NOMO-1 (cell line): ENCODE measurements around the gene PLCB1.
"Not testable (repeated sequence)": the region's sequence is repeated elsewhere in the genome, so short reads cannot be mapped to it uniquely, and the experiment has no call there.

Experiments
- DNase-seq, 2 experiments: peaks; one replicate each; lab custom pipeline; 2025; ENCODE audit not compliant: unreplicated experiment in 2 of 2; lab: John Stamatoyannopoulos, UW

Gene PLCB1

GRCh38 chr20:8328189-8328588, 196.1 kb downstream of the PLCB1 start:
- no peak for DNase-seq

DNA sequence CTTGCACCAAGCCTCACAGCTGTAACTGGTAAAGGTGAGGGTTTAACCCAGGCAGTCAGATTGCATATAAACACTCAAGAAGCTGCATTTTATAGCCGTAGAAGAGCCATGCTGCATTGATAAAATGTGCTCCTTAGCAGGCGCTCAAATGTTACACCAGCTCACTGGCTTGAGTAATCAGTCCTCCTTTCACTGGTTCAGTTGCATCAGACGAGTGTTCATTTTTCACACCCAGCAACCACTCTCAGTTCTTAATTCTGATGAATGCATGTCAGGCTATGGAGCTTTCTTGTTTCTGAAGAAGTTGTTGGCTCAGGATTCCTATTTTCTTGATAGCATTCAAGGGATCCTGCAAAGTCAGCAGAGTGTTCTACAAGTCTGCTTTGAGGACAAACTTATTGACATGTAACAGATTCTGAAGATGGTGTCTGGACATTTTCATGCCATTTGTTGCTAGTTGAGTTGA, 198.3 kb downstream of the PLCB1 start:
- DNase-seq = peak; percentile 19 to 68

GRCh38 chr20:8330785-8331695, 199.0 kb downstream of the PLCB1 start:
- DNase-seq = no peak

DNA sequence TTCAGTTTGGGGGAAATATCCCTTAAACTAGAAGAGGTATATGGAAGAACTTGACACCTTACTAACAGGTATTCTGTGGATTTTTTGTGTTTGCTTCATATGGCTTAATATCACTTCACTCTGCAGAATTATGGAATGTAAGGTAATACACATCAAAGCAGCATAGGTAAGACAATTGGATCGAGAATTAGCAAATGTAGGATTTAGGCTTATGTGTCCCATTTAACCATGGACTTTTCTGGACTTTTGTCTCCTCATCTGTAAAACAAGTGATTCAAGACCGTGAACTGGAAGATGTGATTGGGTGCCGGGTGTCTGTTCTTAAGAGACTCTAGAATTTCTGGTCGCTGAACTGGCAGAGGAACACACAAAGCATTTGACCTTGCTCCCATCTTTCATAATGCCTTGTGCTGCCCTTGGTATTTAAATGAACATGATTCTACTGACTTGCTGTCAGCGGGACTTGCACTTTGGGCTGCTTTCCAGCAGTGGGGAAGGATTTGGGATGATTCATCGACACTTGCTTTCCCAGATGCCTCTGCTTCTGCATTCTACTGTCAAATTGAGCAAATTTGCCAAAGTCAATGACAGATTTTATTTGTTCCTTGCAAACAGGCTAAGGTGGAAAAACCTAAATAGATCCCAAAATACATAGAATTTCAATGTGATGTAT, 199.8 kb downstream of the PLCB1 start:
- no peak for DNase-seq

- DNase-seq = no peak
These were observed 202.6 kb downstream of the PLCB1 start for GRCh38 chr20:8334641-8335040.

- no peak for DNase-seq
These were observed 203.0 kb downstream of the PLCB1 start for GRCh38 chr20:8335059-8335458.

DNA sequence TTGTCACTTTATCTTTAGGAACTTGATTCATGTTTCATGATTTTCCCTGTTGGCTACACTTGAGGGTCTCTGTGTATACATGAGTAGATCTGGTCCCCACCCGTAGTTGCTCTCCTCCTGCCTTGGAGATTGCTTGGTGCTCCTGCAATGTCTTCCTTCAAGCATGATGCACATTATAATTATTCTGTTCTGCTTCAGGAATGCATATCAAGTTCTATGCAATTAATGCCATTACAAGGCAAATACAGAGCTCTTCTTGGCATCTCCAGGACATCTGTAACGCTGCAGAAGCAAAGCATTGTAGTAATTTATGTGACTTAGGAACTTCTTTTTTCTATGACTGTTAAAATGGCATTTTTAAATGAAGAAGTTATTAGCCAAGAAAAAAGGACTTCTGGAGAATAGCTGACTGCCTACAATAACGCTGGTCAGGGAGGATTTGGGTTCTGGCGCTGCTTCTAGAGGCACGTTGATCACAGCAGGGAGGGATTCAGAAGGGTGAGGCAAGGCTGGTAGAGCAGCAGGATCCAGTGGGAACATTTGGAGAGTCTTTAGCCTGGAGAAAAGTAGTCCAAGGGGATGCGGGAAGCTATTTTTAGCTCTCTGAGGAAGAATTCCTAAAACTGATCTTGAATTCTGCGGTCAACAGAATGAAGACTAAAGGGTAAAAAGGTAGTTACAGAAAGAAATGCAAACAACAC, 203.6 kb downstream of the PLCB1 start:
- no peak for DNase-seq

GRCh38 chr20:8339349-8339748, 207.3 kb downstream of the PLCB1 start:
- DNase-seq = no peak

- no peak for DNase-seq
These were observed 210.3 kb downstream of the PLCB1 start for GRCh38 chr20:8342391-8342790.

GRCh38 chr20:8344106-8344505, 212.0 kb downstream of the PLCB1 start:
- no peak for DNase-seq

DNA sequence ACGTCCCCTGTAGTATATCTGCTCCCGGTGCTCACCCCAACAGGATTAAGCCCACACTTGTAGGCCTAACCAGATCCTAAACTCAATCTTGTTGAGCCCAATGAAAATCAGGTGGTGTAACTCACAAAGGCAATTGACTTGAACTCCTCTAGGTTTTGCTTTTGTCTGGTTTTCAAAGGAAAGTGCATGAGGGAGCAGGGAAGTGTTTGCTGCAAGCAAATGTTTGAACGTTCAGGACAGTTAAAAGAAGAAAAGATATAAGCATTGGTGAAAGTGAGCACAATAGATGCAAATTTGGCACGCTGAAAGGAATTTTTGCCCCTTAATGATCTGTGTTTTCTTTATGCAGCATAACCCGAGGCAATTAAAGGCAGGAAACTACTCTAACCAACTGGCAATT, 212.6 kb downstream of the PLCB1 start:
- no peak for DNase-seq

- DNase-seq = no peak
These were observed 214.7 kb downstream of the PLCB1 start for GRCh38 chr20:8346700-8347270.

GRCh38 chr20:8350225-8350624, 218.2 kb downstream of the PLCB1 start:
- not testable (repeated sequence) for DNase-seq

DNA sequence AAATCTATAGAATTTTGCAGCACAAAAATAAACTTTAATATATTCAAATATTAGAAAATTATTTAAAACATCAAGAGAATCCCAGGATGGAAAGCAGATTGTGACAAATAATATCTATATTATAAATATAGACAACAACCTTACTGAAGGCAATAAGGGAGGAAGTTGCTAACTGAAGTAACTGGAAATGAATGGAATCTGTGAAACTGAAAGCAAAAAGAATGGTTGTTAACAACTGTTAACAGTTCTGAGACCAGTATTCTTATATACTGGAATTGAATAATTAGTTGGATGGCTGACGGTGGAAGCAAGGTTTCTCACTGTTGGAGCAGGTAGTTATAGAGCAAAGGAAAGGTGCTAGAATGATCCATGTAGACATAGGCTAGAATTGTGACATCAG, 220.4 kb downstream of the PLCB1 start:
- DNase-seq = peak in 1 of 2 experiments; percentile 26

DNA sequence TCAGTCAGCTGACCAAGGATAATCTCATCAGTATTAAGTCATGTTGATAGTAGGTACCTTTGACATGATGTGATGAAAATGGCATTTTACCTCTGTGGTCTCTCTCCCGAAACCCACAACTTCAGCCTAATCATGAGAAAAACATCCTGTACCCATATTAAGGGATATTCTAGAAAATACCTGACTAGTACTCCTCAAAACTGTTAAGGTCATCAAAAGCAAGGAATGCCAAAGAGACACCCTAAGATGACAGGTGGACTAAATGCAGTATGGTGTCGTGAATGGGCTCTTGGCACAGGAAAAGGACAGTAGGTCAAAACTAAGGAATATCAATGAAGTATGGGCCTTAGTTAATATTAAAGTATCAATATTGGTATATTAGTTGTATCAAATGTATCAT, 221.4 kb downstream of the PLCB1 start:
- no peak for DNase-seq

- no peak for DNase-seq
These were observed 223.4 kb downstream of the PLCB1 start for GRCh38 chr20:8355453-8355852.

DNA sequence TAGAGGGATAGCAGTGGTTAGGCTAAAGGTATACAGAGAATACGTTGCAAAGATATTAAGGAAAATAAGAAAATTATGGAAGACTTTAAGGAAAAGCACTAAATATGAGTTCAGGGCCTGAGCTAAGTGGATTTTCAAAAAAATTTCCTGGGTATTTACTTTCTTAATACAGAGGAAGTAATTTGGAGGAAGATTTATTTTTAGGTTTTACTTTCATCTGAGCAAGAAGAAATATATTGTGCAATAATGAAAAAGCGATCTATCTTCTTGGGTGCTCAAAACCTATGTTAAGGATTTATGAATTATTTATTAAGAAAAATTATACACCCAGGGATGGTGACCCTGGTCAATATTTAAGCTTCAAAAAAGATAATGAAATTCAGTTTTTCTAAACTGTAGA, 224.7 kb downstream of the PLCB1 start:
- DNase-seq = peak in 1 of 2 experiments; percentile 50

DNA sequence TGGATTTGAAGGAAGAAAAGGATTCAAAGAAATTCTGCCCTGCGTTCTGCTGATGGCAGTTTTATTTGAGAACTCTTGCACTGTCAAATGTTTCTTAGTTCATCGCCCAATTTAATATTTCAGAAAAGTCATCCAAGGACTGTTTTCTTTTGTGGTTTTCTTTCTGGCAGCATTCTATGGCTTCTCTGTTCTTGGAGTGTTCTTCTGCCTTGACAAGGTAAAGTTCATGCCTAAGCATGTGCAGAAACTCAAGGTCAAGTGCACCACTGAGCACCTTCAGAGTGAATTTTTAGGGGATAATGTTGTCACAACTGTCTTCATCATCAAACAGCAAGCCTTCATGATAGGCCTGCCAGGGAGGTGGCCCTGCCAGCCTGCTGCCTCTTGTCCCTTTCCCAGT, 225.6 kb downstream of the PLCB1 start:
- DNase-seq = no peak

- DNase-seq = no peak
These were observed 228.0 kb downstream of the PLCB1 start for GRCh38 chr20:8360035-8360434.

DNA sequence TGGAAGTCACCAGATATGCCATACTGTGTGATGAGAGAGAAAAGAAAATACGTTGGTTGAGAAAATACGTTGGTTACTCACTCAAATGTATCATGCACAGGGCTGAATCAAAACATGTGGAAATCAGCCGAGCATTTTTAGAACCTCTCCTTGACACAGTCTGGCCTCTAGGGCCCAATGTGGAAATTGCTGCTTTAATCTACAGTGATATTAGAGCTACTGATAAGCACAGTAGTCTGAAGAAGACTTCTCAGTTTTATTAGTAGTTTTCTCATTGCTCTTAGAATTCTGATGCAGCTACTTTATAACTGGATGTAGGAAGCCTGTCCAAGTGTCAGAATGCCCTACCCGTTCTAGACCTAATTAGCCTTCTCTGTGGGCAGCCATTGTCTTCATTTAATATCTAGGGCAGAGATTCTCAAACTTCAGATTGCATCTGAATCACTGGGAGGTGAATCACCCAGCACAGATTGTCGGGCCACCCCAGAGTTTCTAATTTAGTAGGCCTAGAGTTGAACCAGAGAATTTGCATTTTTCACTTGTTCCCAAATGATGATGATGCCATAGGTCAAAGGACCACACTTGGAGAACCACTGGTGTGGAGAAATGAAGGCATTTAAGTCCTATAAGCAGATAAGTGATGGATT, 229.1 kb downstream of the PLCB1 start:
- no peak for DNase-seq

- no peak for DNase-seq
These were observed 229.7 kb downstream of the PLCB1 start for GRCh38 chr20:8361779-8362178.
